GM12878 (cell line): ENCODE results near the gene ZYG11A.

ENCODE experiments used
- BRCA1 ChIP-seq: IDR thresholded peaks from 2 replicates; pipeline ENCODE4 v1.6.1; 2011; ENCODE audit warnings: low read depth, low read length, improper control_type of control experiment
- ESRRA ChIP-seq: IDR thresholded peaks from 2 replicates; pipeline ENCODE4 v1.6.1; 2012; ENCODE audit warnings: mild to moderate bottlenecking, low read length, improper control_type of control experiment
- ETV6 ChIP-seq, 2 experiments: fragments of 450-650 bp in 1 of 2; IDR thresholded peaks in 1 of 2; conservative IDR thresholded peaks in 1 of 2; 2 replicates each; pipeline ENCODE4 v1.6.1; 2014; ENCODE audit warnings: antibody characterized with exemption in 1 of 2, borderline replicate concordance in 1 of 2, low read depth in 1 of 2, mild to moderate bottlenecking in 1 of 2, moderate library complexity in 1 of 2
- JUNB ChIP-seq: IDR thresholded peaks from 2 replicates; pipeline ENCODE4 v1.6.1; 2016; ENCODE audit warnings: antibody characterized with exemption, mild to moderate bottlenecking
- POLR2AphosphoS5 ChIP-seq: IDR thresholded peaks from 2 replicates; pipeline ENCODE4 v1.6.1; 2011; ENCODE audit warnings: mild to moderate bottlenecking, low read length, inconsistent platforms
- PRDM15 ChIP-seq: fragments of 450-650 bp; formaldehyde crosslinking; IDR thresholded peaks from 2 replicates; pipeline ENCODE4 v1.4.0; 2020; ENCODE audit warnings: mild to moderate bottlenecking, moderate library complexity
- RFX5 ChIP-seq: IDR thresholded peaks from 2 replicates; pipeline ENCODE4 v1.6.1; 2011; ENCODE audit warnings: low read depth, low read length, improper control_type of control experiment
- SIN3A ChIP-seq: IDR thresholded peaks from 2 replicates; pipeline ENCODE4 v1.6.1; 2012; ENCODE audit warnings: low read depth, low read length, improper control_type of control experiment
- YY1 ChIP-seq: IDR thresholded peaks from 2 replicates; pipeline ENCODE4 v1.6.1; 2011; ENCODE audit warnings: low read depth, mild to moderate bottlenecking, low read length
- TF ChIP-seq, protein P1 (sequence below), 3 experiments: IDR thresholded peaks in 2 of 3; conservative IDR thresholded peaks in 1 of 3; 2 replicates each; pipeline ENCODE4 v1.5.1; 2011; ENCODE audit warnings: low read depth in 3 of 3, low read length in 3 of 3, mild to moderate bottlenecking in 3 of 3, control low read depth in 2 of 3, moderate library complexity in 2 of 3, inconsistent platforms in 1 of 3, mixed read lengths in 1 of 3; ENCODE audit not compliant: control insufficient read depth in 2 of 3, insufficient read depth in 1 of 3; ENCODE audit errors: extremely low read depth in 1 of 3

GRCh38 chr1:52801011-52801410 is 41.5 kb upstream of the ZYG11A start:
- TF ChIP-seq JUNB (no peak), POLR2AphosphoS5 (no peak), BRCA1 (no peak), ESRRA (no peak), ETV6 (conservative IDR thresholded peaks at IDR 0.05 in 1 of 2, IDR thresholded peaks at IDR 0.05 in 1 of 2; ENCODE audit: borderline replicate concordance in 1 of 2, low read depth in 1 of 2) (no peak), RFX5 (no peak), PRDM15 (CRISPR knock-in tag) (no peak), YY1 (no peak), SIN3A (no peak)
- TF ChIP-seq, protein P1, sequence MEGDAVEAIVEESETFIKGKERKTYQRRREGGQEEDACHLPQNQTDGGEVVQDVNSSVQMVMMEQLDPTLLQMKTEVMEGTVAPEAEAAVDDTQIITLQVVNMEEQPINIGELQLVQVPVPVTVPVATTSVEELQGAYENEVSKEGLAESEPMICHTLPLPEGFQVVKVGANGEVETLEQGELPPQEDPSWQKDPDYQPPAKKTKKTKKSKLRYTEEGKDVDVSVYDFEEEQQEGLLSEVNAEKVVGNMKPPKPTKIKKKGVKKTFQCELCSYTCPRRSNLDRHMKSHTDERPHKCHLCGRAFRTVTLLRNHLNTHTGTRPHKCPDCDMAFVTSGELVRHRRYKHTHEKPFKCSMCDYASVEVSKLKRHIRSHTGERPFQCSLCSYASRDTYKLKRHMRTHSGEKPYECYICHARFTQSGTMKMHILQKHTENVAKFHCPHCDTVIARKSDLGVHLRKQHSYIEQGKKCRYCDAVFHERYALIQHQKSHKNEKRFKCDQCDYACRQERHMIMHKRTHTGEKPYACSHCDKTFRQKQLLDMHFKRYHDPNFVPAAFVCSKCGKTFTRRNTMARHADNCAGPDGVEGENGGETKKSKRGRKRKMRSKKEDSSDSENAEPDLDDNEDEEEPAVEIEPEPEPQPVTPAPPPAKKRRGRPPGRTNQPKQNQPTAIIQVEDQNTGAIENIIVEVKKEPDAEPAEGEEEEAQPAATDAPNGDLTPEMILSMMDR (IDR thresholded peaks at IDR 0.05 in 2 of 3, conservative IDR thresholded peaks at IDR 0.05 in 1 of 3; ENCODE audit: control insufficient read depth in 2 of 3, extremely low read depth in 1 of 3, insufficient read depth in 1 of 3, low read depth in 3 of 3, low read length in 3 of 3): no peak
